Uterine smooth muscle cell (primary cell): Measurements from ENCODE around the gene TTLL10. TPM values are rescaled to one million over a fixed set of nuclear protein-coding genes. Genes with fewer than 3 reads are reported as not detected.

Experiments
- total RNA-seq: library from RNA; depleted of rRNA; stranded (reverse); fragments of >200 nt; gene quantifications from 2 replicates; pipeline ENCODE4 v1.2.3, GENCODE V29; 2014

TTLL10 gene, protein sequence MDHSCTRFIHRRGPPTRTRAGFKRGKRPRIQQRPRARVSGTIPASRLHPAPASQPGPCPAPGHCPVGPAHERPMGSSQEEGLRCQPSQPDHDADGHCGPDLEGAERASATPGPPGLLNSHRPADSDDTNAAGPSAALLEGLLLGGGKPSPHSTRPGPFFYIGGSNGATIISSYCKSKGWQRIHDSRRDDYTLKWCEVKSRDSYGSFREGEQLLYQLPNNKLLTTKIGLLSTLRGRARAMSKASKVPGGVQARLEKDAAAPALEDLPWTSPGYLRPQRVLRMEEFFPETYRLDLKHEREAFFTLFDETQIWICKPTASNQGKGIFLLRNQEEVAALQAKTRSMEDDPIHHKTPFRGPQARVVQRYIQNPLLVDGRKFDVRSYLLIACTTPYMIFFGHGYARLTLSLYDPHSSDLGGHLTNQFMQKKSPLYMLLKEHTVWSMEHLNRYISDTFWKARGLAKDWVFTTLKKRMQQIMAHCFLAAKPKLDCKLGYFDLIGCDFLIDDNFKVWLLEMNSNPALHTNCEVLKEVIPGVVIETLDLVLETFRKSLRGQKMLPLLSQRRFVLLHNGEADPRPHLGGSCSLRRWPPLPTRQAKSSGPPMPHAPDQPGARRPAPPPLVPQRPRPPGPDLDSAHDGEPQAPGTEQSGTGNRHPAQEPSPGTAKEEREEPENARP
- total RNA-seq, result 0.12 TPM in 1 of 2 replicates, not detected in the other

DNA sequence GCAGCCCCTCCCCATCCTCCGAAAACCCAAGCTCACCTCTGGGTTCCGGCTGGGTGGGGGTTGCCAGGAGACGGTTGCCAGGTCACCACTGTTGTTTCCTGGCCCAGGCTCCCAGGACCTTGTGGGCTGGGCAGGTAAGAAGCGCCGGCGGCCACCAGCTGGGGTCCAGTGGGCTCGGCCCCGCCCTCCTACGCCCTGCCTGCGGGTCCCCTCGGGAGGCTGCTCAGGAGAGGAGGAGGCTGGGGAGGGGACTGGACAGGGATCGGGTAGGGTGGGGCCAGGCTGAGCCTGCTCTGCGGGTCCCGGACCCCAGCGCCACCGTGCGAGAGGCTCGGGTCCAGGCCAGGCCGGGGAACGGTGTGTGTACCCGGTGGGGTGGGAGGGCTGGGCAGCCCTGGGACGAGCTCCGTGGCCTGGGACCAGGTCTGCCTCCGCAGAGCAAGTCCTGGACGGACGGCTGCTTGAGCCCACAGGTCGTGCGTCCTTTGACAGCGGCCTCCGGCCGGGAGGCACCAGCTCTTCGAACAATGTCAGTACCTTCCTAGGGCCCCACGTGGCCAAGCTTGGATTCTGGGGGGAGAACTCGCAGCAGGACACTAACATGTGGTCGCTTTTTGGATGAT lies at the start of gene TTLL10:
TSS of gene TTLL10 (plus strand) at position 88 of the 623 bp plus-strand sequence. CDS start 5,336 bp downstream, outside the sequence.

DNA sequence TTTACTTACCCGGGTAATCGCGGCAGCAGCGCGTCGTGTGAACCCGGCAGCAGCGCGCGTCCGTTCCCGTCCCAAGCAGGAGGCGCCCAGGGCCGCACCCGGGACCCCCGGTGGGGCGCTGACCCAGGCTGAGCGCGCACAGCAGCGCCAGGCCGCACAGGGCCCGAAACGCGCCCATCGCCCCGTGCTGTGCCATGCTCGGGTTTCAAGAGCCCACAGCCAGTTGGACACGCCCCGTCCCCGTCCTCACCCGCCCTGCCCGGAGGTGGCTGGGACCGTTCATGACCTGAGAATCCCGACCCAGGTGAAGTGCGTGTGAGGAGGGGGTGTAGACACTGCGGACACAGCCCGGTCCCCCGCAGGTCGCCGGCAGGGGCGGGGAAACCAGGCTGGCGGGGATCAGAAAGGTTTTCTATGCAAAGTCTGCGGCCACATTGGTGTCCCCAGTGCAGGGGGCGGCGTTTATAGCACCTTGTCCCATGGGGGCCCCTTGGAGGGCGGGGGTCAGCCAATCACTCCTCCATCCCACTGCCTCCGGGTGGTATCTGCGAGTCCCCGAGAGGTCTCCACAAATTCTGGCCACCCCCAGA lies 32.8 kb downstream of the TTLL10 start, which contains the start of gene TNFRSF18:
TSS of gene TNFRSF18 (minus strand) at position 217 of the 590 bp plus-strand sequence. CDS start at position 196, 21 bp downstream.

DNA sequence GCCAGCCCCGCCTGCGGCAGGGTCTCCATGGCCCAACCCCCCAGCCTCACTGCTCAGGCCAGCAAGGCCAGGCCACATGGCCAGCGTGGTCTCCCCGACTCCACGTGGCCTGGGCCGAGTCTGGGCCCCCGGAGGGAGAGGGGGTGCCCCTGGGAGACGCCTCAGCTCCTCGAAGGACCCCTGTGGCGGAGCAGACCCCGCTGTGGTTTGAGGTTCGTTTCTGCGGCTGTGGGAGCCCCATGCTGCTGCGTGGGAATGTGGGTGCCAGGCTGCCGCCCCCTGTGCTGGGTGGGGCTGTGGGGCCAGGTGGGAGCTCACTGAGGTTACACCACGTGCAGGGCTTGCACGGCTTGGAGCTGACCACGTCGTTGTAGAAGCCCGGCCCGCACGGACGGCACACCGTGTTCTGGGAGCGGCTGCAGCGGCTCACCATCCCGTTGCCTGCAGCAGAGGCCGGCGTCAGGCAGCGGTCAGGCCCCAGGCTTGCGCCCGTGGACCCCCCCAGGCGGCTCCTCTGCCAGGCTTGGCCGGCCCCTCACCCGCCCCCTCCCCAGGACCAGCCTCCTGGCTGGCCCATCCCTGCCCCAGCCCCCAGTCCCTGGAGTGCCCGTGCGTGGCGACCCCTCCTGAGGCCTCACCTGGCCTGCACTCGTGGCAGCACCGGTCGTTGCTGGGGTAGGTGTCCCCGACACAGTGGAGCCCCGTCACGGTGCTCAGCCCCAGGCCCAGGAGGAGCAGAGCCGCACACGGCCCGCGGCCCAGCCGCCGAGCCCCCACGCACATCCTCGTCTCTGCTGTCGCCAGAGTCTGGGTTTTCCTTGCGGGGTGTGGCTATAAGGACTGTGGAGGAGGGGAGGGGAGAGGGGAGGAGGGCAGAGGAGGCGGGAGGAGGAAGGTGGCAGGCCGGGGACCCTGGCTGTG lies 39.9 kb downstream of the TTLL10 start, which contains the start of gene TNFRSF4:
TSS of gene TNFRSF4 (minus strand) at position 809 of the 921 bp plus-strand sequence. CDS start at position 783, 26 bp downstream.

DNA sequence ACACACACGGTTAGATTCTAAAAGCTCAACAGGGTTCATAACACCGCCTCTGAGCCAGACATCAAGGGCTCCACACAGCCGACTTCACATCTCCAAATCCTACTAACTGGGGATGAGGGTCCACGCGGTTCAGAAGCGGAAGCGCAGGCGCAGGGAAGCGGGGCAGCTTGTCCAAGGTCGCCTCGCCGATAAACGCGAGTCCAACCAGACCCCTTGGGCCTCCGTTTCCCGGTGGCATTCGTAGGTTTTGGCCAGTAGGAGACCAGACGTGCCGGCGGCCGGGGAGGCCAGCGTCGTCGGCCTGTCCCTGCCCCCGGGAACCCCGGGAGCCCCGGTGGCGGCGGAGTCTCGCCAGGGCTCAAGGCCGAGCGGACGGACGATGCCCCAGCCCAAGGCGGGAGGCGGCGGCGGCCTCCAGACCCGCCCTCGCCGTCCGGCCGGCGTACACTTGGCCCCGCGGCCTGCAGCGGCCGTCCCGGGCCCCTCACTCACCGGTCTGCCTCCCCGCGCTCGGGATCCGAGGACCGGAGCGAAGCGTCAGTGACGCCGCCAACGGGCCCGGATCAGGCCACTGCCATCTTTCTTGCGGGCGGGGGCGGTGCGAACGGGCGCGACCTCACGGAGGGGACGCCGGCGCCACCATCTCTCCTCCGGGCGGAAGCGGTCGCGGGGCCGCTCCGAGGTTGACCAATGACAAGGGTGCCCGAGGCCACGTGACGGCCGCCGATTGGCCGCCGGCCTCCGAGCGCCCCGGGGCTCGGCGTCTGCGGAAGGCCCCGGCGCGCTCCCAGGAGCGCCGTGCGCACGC lies 57.9 kb downstream of the TTLL10 start, which contains the start of gene SDF4:
TSS of gene SDF4 (minus strand) at position 602 of the 808 bp plus-strand sequence. CDS start 3,229 bp downstream, outside the sequence.

DNA sequence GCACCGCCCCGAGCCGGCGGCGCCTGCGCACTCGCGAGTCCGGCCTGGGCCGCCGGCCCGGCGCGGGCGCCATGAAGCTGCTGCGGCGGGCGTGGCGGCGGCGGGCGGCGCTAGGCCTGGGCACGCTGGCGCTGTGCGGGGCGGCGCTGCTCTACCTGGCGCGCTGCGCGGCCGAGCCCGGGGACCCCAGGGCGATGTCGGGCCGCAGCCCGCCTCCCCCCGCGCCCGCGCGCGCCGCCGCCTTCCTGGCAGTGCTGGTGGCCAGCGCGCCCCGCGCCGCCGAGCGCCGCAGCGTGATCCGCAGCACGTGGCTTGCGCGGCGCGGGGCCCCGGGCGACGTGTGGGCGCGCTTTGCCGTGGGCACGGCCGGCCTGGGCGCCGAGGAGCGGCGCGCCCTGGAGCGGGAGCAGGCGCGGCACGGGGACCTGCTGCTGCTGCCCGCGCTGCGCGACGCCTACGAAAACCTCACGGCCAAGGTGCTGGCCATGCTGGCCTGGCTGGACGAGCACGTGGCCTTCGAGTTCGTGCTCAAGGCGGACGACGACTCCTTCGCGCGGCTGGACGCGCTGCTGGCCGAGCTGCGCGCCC lies 58.6 kb downstream of the TTLL10 start, which contains the start of gene B3GALT6:
TSS of gene B3GALT6 (plus strand) at position 30 of the 588 bp plus-strand sequence. CDS start at position 72, 42 bp downstream.

DNA sequence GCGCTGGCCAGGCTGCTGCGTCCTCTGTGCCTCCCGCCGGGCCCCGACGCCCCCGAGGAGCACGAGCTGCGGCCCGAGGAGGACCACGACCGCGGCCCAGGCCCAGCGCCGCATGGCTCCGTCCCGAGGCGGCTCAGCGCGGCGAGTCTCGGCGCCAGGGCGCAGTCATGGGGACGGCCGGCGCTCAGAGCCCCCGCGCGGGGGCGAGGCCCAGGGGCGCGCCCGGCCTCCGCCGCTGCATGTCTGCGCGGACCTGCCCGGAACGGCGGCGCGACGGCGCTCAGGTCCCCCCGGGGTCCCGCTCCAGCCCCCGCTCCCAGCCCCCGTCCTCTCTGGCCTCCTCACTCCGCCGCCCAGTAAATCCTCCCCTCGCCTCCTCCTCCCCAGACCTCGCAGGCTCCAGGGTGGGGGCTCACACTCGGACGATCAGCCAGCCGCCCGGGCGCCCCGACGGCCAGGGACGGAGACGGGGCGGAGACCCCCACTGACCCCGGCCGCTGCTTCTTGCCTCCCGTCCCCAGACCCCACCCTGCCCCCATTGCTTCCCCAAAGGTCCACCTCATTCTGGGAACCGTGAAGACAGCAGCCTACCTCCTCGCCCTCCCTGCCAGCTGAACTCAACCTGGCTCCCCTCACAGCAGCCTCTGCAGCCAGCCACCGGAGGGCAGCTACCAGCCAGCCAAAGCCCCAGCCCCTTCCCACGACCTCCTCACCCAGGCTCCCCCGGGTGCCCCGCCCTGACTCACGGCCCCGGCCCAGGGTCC lies 73.1 kb downstream of the TTLL10 start, which contains the start of gene C1QTNF12:
TSS of gene C1QTNF12 (minus strand) at position 146 of the 764 bp plus-strand sequence. CDS start at position 114, 32 bp downstream.

Other genes starting within 250 kb of the TTLL10 start
- 6.2 and 6.4 TPM in 2 replicates for gene SAMD11, start 250.0 kb upstream of the TTLL10 start, total RNA-seq
- 84.2 and 155 TPM in 2 replicates for gene NOC2L, start 214.6 kb upstream of the TTLL10 start, total RNA-seq
- 6.9 and 11.8 TPM in 2 replicates for gene KLHL17, start 213.3 kb upstream of the TTLL10 start, total RNA-seq
- gene PLEKHN1, start 207.4 kb upstream of the TTLL10 start, total RNA-seq, result 0.75 and 0.77 TPM in 2 replicates
- not detected in 2 replicates for gene PERM1, start 191.8 kb upstream of the TTLL10 start, total RNA-seq
- gene HES4, start 173.8 kb upstream of the TTLL10 start, total RNA-seq, result 2.0 and 3.7 TPM in 2 replicates
- 46.4 and 53.9 TPM in 2 replicates for gene ISG15, start 160.4 kb upstream of the TTLL10 start, total RNA-seq
- gene AGRN, start 153.8 kb upstream of the TTLL10 start, total RNA-seq, result 35.2 and 54.7 TPM in 2 replicates
- gene RNF223, start 99.6 kb upstream of the TTLL10 start, total RNA-seq, result not detected in 2 replicates
- 6.2 and 10.2 TPM in 2 replicates for gene C1orf159, start 57.8 kb upstream of the TTLL10 start, total RNA-seq
- gene TNFRSF18, start 32.7 kb downstream of the TTLL10 start, total RNA-seq, result 0.12 TPM in 1 of 2 replicates, not detected in the other
- gene TNFRSF4, start 40.3 kb downstream of the TTLL10 start, total RNA-seq, result 0.12 TPM in 1 of 2 replicates, not detected in the other
- 100 and 158 TPM in 2 replicates for gene SDF4, start 58.1 kb downstream of the TTLL10 start, total RNA-seq
- gene B3GALT6, start 58.4 kb downstream of the TTLL10 start, total RNA-seq, result 32.0 and 35.1 TPM in 2 replicates
- gene C1QTNF12, start 72.8 kb downstream of the TTLL10 start, total RNA-seq, result 1.1 and 2.0 TPM in 2 replicates
- 37.2 and 51.7 TPM in 2 replicates for gene UBE2J2, start 100.0 kb downstream of the TTLL10 start, total RNA-seq
- 0.89 and 1.7 TPM in 2 replicates for gene SCNN1D, start 106.6 kb downstream of the TTLL10 start, total RNA-seq
- gene ACAP3, start 134.1 kb downstream of the TTLL10 start, total RNA-seq, result 38.2 and 64.0 TPM in 2 replicates
- 15.0 and 24.8 TPM in 2 replicates for gene PUSL1, start 134.7 kb downstream of the TTLL10 start, total RNA-seq
- gene INTS11, start 150.8 kb downstream of the TTLL10 start, total RNA-seq, result 56.2 and 67.3 TPM in 2 replicates
- 10.3 and 10.5 TPM in 2 replicates for gene CPTP, start 150.9 kb downstream of the TTLL10 start, total RNA-seq
- gene TAS1R3, start 157.4 kb downstream of the TTLL10 start, total RNA-seq, result 0.11 and 0.12 TPM in 2 replicates
- gene DVL1, start 175.5 kb downstream of the TTLL10 start, total RNA-seq, result 133 and 150 TPM in 2 replicates
- 203 and 230 TPM in 2 replicates for gene MXRA8, start 184.7 kb downstream of the TTLL10 start, total RNA-seq
- 94.9 and 118 TPM in 2 replicates for gene AURKAIP1, start 201.3 kb downstream of the TTLL10 start, total RNA-seq
- 125 and 147 TPM in 2 replicates for gene CCNL2, start 225.5 kb downstream of the TTLL10 start, total RNA-seq
- 72.1 and 100 TPM in 2 replicates for gene MRPL20, start 233.4 kb downstream of the TTLL10 start, total RNA-seq
- 0.77 and 0.87 TPM in 2 replicates for gene ANKRD65, start 247.4 kb downstream of the TTLL10 start, total RNA-seq